RWPE1 (cell line): ENCODE measurements around the gene SNTG2.
"Not testable (repeated sequence)": the region's sequence is repeated elsewhere in the genome, so short reads cannot be mapped to it uniquely, and the experiment has no call there.

Experiments used
- CTCF ChIA-PET: fragments of 350-600 bp; sonication (Branson Sonifier 250); formaldehyde crosslinking; extraction: SDS; loops from one replicate; lab custom pipeline; 2021; lab: Yijun Ruan, JAX
- POLR2A ChIA-PET: fragments of 400-600 bp; formaldehyde crosslinking; extraction: SDS; loops from one replicate; lab custom pipeline; 2020; ENCODE audit warnings: antibody characterized with exemption; ENCODE audit not compliant: low non-redundant PET; lab: Yijun Ruan, JAX
- DNase-seq: peaks from one replicate; pipeline ENCODE4 v3.0.0; 2012; ENCODE audit warnings: low spot score
- H3K27ac ChIP-seq: fragments of 450-650 bp; 2 replicates; pipeline ENCODE4 v1.5.1; 2017
- TF ChIP-seq, protein P1 (sequence below): fragments of 450-650 bp; conservative IDR thresholded peaks from 2 replicates; pipeline ENCODE4 v1.5.1; 2017; ENCODE audit warnings: low read depth, mild to moderate bottlenecking

Gene SNTG2

DNA sequence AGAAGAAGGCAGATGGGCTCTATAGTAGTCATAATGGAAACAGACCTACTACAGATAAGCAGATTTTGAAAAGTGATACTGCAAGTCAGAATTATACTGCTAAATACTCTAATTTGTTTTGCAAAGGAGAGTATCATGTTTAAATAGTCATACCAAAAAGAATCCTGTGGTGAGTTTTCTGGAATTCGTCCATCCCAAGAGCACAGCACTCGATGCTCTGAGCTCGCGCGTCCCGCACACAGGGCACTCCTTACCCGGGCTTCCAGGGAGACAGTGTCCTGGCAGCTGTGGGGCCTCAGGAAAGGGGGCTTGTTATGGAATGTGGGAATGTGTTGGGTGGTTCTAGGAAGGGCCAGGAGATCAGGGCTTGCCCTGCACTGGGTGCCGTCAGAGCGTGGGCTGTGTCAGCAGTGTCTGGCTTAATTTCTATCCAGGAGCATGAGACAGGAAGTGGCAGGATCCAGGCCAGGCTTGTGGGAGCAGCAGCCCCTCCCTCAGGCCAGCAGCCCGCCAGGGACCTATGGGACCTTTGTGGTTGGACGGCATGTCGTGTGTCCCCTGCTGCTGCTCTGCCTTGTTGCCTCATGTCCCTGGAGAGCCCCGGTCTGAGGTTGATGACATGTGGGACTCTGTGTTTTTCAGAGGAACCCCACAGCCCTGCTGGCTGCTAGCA is 269.4 kb downstream of the SNTG2 start:
- H3K27ac ChIP-seq: no peak overlapping the region
- ChIA-PET CTCF (no interaction called here), POLR2A (no interaction called here)
- TF ChIP-seq, protein P1, sequence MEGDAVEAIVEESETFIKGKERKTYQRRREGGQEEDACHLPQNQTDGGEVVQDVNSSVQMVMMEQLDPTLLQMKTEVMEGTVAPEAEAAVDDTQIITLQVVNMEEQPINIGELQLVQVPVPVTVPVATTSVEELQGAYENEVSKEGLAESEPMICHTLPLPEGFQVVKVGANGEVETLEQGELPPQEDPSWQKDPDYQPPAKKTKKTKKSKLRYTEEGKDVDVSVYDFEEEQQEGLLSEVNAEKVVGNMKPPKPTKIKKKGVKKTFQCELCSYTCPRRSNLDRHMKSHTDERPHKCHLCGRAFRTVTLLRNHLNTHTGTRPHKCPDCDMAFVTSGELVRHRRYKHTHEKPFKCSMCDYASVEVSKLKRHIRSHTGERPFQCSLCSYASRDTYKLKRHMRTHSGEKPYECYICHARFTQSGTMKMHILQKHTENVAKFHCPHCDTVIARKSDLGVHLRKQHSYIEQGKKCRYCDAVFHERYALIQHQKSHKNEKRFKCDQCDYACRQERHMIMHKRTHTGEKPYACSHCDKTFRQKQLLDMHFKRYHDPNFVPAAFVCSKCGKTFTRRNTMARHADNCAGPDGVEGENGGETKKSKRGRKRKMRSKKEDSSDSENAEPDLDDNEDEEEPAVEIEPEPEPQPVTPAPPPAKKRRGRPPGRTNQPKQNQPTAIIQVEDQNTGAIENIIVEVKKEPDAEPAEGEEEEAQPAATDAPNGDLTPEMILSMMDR: no peak
- DNase-seq: no peak

- TF ChIP-seq, protein P1: no peak
- ChIA-PET CTCF (no interaction called here), POLR2A (no interaction called here)
- no peak for DNase-seq
- H3K27ac ChIP-seq: no peak overlapping the region
Measured at GRCh38 chr2:1222056-1222455, 271.4 kb downstream of the SNTG2 start.

DNA sequence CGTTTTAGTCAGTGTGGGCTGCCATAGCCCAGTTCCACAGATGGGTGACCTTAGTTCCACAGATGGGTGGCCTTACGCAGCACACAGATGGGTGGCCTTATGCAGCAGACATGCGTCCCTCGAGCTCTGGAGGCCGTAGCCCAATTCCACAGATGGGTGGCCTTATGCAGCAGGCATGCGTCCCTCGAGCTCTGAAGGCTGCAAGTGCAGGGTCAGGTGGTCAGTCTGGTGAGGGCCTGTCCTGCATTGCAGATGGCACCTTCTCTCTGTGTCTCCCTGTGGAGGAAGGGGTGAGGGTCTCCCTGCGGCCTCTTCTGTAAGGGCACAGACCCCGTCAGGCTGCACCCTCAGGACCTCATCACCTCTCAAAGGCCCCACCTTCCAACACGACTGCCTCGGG is 273.1 kb downstream of the SNTG2 start:
- no peak overlapping the region for H3K27ac ChIP-seq
- CTCF ChIA-PET: no interaction called here
- POLR2A ChIA-PET: no interaction called here
- TF ChIP-seq, protein P1: no peak
- DNase-seq: no peak

DNA sequence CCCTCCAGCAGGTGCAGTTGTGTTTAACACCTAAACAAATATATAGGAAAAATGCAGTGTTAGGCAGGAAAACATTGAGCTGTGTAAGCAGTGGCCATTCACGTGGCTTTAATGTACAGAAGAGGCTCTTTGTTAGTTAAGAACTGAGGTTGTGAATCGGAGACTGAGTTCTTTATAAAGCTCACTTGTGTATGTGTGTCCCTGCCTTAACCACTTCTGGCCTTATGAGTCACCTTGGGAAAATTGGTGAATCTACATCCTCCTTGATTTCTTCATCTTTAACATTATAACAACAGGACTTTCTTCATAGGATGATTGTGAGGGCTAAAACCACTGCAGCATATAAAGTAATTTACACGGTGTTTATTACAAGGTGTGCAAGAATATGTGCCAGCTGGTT is 274.3 kb downstream of the SNTG2 start:
- POLR2A ChIA-PET: no interaction called here
- DNase-seq: no peak
- H3K27ac ChIP-seq: no peak overlapping the region
- CTCF ChIA-PET: no interaction called here
- TF ChIP-seq, protein P1: no peak

- no peak for DNase-seq
- ChIA-PET POLR2A (no interaction called here), CTCF (interaction anchor here (0.5 kb wide), 1 partner anchor 11 kb away, joined by 5 read pairs; no protein-coding TSS in a partner anchor)
- TF ChIP-seq, protein P1: no peak
- no peak overlapping the region for H3K27ac ChIP-seq
Measured at GRCh38 chr2:1226766-1227165, 276.1 kb downstream of the SNTG2 start.

GRCh38 chr2:1227274-1227900 is 276.7 kb downstream of the SNTG2 start:
- TF ChIP-seq, protein P1: no peak
- no peak overlapping the region for H3K27ac ChIP-seq
- ChIA-PET CTCF (no interaction called here), POLR2A (no interaction called here)
- no peak for DNase-seq

DNA sequence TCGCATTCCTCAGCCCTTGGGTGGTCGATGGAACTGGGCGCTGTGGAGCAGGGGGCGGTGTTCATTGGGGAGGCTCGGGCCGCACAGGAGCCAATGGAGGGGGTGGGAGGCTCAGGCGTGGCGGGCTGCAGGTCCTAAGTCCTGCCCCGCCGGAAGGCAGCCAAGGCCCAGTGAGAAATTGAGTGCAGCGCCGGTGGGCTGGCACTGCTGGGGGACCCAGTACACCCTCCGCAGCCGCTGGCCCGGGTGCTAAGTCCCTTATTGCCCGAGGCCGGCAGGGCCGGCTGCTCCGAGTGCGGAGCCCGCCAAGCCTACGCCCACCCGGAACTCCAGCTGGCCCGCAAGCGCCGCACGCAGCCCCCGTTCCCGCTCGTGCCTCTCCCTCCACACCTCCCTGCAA is 278.9 kb downstream of the SNTG2 start:
- DNase-seq, H3K27ac ChIP-seq, CTCF ChIA-PET, POLR2A ChIA-PET: not testable (repeated sequence)
